Measurements from ENCODE around the gene DDX28. TPM values are rescaled to one million over a fixed set of nuclear protein-coding genes. Genes with fewer than 3 reads are reported as not detected.

DDX28 gene
- total and polyA plus RNA-seq, 7 donors: 10.0 to 20.2 (median 12.6) TPM

GRCh38 chr16:68061396-68061795 lies 38.4 kb upstream of the DDX28 start:
- no peaks in the 10 kb centered on the region for H3K9me3 ChIP-seq
- intact Hi-C loops (cut with DNase I): loop anchor here (5.0 kb wide), 1 partner anchor 69 kb away; no protein-coding TSS in a partner anchor
- H3K27ac ChIP-seq: no peak overlapping the region
- H3K27me3 ChIP-seq (ENCODE audit: insufficient read depth in 3 of 3, low read length in 2 of 3): no peaks in the 10 kb centered on the region
- peaks cover 6 to 34% of the 10 kb centered on the region in 2 donors for H3K36me3 ChIP-seq (ENCODE audit: insufficient read depth in 1 of 2, low read depth in 1 of 2)
- 74 to 82% (median 74%) methylated on average over 3 of the region's 3 CpGs for WGBS, 3 donors
- ATAC-seq (no peak), DNase-seq (no peak)
- TF ChIP-seq, protein P1, sequence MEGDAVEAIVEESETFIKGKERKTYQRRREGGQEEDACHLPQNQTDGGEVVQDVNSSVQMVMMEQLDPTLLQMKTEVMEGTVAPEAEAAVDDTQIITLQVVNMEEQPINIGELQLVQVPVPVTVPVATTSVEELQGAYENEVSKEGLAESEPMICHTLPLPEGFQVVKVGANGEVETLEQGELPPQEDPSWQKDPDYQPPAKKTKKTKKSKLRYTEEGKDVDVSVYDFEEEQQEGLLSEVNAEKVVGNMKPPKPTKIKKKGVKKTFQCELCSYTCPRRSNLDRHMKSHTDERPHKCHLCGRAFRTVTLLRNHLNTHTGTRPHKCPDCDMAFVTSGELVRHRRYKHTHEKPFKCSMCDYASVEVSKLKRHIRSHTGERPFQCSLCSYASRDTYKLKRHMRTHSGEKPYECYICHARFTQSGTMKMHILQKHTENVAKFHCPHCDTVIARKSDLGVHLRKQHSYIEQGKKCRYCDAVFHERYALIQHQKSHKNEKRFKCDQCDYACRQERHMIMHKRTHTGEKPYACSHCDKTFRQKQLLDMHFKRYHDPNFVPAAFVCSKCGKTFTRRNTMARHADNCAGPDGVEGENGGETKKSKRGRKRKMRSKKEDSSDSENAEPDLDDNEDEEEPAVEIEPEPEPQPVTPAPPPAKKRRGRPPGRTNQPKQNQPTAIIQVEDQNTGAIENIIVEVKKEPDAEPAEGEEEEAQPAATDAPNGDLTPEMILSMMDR (IDR thresholded peaks at IDR 0.05): no peak
- H3K4me1 ChIP-seq: peaks cover 28% of the 10 kb centered on the region
- H3K4me3 ChIP-seq: no peak overlapping the region

GRCh38 chr16:68059804-68060203 lies 36.8 kb upstream of the DDX28 start:
- ATAC-seq: no peak
- peaks cover 6 to 37% of the 10 kb centered on the region in 2 donors for H3K36me3 ChIP-seq (ENCODE audit: insufficient read depth in 1 of 2, low read depth in 1 of 2)
- H3K4me3 ChIP-seq: no peak overlapping the region
- peaks cover 13% of the 10 kb centered on the region for H3K4me1 ChIP-seq
- intact Hi-C loops (cut with DNase I): loop anchor here (5.0 kb wide), 1 partner anchor 68 kb away; no protein-coding TSS in a partner anchor
- no peak overlapping the region for H3K27ac ChIP-seq
- no peak for DNase-seq
- no peaks in the 10 kb centered on the region for H3K9me3 ChIP-seq
- TF ChIP-seq, protein P1 (IDR thresholded peaks at IDR 0.05): no peak
- H3K27me3 ChIP-seq (ENCODE audit: insufficient read depth in 3 of 3, low read length in 2 of 3): no peaks in the 10 kb centered on the region

DNA sequence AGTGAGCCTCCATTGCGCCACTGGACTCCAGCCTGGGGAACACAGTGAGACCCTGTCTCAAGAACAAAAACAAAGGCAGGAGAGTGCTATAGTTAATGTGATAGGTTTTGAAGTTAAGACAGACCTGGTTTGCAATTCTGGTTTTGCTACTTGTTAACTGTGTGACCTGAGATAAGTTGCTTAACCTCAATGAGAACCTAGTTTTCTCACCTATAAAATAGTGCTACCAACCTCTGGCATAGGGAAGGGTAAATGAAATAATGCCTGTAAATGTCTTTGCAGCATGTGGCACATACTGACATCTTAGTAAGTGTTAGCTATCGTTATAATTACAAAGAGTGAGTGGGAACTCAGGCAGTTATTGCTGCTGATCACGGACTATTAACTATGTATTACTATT lies 32.4 kb upstream of the DDX28 start:
- no peaks in the 10 kb centered on the region for H3K27me3 ChIP-seq (ENCODE audit: insufficient read depth in 3 of 3, low read length in 2 of 3)
- TF ChIP-seq, protein P1 (IDR thresholded peaks at IDR 0.05): no peak
- ATAC-seq (no peak), DNase-seq (no peak)
- no peak overlapping the region for H3K27ac ChIP-seq
- H3K9me3 ChIP-seq: no peaks in the 10 kb centered on the region
- H3K4me3 ChIP-seq: no peak overlapping the region
- H3K4me1 ChIP-seq: no peaks in the 10 kb centered on the region
- intact Hi-C loops (cut with DNase I): loop anchor here in 1 of 2 donors (2.0 kb wide), 1 partner anchor 39 kb away; no protein-coding TSS in a partner anchor
- 91 to 94% (median 94%) methylated on average over 3 of the region's 3 CpGs for WGBS, 3 donors
- peaks cover 0 to 54% of the 10 kb centered on the region in 2 donors for H3K36me3 ChIP-seq (ENCODE audit: insufficient read depth in 1 of 2, low read depth in 1 of 2)

DNA sequence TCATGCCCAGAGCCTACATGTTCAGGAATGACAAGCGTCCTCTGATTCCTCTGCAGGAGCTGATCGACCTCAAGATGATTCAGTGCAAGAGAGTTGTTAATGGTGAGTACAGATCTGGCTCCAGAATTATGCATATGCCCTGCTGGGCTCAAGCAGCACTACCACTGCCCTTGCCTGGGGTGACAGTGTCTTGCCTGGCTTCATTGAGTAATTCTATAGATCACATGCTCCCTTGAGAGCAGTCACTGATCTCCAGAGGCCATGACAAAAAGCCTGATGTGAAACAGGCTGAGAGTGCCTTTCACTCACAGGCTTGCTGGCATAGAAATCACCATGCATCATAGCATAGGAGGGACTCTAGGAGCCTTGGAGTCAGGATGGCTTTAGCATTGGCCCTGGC lies 26.4 kb upstream of the DDX28 start:
- H3K27ac ChIP-seq: no peak overlapping the region
- H3K9me3 ChIP-seq: no peaks in the 10 kb centered on the region
- H3K36me3 ChIP-seq (ENCODE audit: insufficient read depth in 1 of 2, low read depth in 1 of 2): peaks cover 0 to 45% of the 10 kb centered on the region in 2 donors
- DNase-seq: no peak
- no peaks in the 10 kb centered on the region for H3K4me1 ChIP-seq
- 92 to 100% (median 95%) methylated on average over 2 of the region's 2 CpGs for WGBS, 3 donors
- intact Hi-C loops (cut with DNase I): loop anchor here (10.0 kb wide), 2 partner anchors 355 to 375 kb away; no protein-coding TSS in a partner anchor
- no peak for ATAC-seq
- H3K4me3 ChIP-seq: no peak overlapping the region
- TF ChIP-seq, protein P1 (IDR thresholded peaks at IDR 0.05): no peak
- no peaks in the 10 kb centered on the region for H3K27me3 ChIP-seq (ENCODE audit: insufficient read depth in 3 of 3, low read length in 2 of 3)

DNA sequence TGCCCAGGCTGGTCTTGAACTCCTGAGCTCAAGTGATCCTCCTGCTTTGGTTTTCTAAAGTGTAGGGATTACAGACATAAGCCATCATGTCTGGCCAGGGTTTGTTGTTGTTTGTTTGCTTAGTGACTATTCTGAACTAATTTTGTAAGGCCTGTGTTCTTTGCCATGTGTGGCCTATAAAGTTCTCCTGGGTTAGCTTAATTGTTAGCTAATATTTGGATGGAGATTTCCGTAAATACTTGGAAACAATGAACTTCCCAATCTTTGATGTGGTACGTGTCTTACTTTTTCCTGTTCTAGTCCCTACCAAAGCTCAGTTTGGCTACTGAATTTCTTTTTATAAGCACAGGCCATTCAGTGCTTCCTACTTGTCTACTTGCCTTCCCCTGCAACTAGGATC lies 25.0 kb upstream of the DDX28 start:
- TF ChIP-seq, protein P1 (IDR thresholded peaks at IDR 0.05): no peak

More for the DNA sequence above, 25.0 kb upstream of the DDX28 start:
- Histone ChIP-seq H3K27me3 (ENCODE audit: insufficient read depth in 3 of 3, low read length in 2 of 3) (no peaks in the 10 kb centered on the region), H3K4me1 (no peaks in the 10 kb centered on the region), H3K27ac (no peak overlapping the region), H3K36me3 (ENCODE audit: insufficient read depth in 1 of 2, low read depth in 1 of 2) (peaks cover 0 to 34% of the 10 kb centered on the region in 2 donors), H3K4me3 (no peak overlapping the region), H3K9me3 (no peaks in the 10 kb centered on the region)
- WGBS, 3 donors: 84 to 85% (median 85%) methylated on average over 2 of the region's 2 CpGs
- no peak for ATAC-seq
- intact Hi-C loops (cut with DNase I): loop anchor here (10.0 kb wide), 2 partner anchors 353 to 373 kb away; no protein-coding TSS in a partner anchor
- no peak for DNase-seq
